GM18909 (cell line): ENCODE measurements around the gene FURIN.
"Not testable (repeated sequence)": the region's sequence is repeated elsewhere in the genome, so short reads cannot be mapped to it uniquely, and the experiment has no call there.

Experiments used
- ATAC-seq: cut with Tn5 transposase; IDR thresholded peaks from one replicate; pipeline ENCODE4 v1.9.1; 2021; ENCODE audit warnings: mild to moderate bottlenecking; ENCODE audit not compliant: unreplicated experiment, poor library complexity

FURIN gene

DNA sequence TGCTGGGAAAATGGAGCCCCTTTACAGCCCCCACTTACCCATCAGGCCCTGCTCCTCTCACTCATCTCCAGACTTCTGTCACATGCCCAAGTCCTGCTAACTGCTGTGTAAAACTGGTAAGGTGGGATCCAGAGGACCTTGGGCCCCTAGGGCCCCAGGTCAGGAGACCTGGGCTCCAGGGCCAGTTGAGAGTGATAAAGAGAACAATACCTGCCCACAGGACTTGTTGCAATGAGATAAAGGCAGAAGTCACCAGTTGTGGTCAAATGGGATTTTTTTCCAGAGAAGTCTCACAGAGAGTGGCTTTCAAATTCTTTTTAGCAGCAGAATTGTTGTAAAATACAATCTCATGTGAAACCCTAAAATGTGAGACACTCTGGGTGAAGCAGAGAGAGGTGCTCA lies 753 bp downstream of the FURIN start:
- no peak for ATAC-seq

DNA sequence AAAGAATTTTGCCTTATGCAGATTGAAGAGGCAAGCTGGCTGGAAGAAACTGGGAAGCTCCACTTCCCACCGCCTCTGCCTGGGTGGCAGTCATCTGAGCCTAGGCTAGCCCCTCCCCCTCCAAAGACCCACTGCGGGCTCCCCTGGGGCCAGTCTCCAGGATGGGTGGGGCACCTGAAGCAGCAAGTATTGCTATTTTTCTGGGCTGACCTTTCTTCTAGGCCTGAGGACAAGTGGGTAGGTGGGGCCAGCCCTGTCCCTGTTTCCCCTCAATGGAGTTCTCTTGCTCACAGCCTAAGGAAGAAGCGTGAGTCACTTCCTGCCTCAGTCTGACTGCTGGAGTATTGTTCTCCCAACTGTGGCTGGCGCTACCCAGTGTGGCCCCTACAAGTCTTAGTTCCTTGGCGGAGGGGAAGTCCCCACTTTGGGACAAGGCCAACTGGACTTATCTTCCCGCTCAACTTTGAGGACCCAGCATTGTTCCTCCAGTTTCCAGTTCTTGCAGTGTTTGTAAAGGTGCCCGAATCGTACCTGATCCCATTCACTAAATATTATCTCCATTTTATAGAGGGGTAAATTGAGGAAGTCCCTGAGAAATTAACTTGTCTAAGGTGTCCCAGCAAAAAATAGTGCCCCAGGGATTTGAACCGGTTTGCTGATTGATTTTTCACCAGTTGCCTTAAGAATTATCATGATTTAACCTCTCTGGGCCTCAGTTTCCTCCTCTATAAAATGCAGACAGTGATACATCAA lies 1.4 kb downstream of the FURIN start:
- ATAC-seq, result no peak

DNA sequence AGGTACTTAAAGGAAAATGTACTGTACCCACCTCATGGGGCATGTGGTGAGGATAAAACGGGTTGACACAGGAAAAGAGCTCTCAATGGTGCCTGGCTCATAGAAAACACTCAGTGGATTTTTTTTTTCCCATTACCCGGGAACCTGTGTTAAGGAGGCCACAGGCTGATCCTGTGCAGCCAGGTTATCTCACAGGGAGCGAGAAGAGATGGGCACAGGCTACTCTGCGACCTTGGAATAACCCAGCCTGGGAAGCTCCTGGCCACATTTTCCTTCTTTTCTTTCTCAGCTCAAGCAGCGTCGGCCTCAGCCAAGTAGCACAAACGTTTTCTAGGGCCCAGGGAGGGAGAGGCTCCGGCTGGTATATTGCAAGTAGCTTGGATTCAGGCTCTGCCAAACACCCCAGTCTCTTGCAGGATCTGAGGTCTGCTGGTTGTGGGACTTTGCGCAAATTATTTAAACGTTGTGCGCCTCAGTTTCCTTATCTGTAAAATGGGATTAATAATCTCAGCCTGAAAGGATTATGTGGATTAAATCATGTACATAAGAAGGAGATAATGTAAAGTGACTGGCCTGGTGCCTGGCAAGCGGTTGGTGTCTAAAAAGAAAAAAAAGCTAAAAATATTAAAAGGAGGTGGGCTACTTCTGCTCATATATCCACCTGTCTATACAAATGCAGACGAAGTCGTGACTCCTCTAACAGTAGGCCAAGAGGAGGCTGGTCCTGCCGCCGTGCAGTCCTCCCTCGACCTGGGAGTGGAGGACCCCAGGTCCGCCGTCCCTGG lies 2.2 kb downstream of the FURIN start:
- peak; percentile 3 for ATAC-seq

DNA sequence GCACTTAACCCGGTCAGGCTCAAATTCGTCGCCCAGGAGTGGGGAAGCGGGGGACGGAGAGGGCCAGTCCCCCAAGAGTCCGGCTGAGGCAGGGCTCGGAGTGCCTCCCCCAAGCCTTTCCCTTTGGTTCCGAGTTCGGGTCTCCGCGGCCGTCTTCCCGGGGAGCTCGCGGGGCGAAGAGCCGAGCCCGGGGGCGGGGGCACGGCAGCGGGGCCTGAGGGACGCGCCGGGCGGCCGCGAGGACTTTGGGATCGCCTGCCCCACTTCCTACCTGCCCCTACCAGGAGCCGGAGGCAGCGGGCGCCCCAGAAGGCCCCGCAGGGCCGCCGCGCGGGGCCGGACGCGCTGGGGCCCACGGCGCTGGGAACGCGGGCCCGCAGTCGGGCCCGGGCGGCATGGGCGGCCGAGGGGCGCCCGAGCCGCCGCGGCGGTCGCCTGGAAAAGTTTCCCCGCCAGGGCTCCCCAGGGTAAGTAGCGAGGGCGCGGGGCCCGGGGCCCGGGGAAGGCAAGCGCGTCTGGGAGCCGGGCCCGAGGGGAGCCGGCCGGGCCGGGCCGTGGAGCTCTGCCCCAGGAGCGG lies 2.8 kb downstream of the FURIN start:
- ATAC-seq, result peak; percentile 36

DNA sequence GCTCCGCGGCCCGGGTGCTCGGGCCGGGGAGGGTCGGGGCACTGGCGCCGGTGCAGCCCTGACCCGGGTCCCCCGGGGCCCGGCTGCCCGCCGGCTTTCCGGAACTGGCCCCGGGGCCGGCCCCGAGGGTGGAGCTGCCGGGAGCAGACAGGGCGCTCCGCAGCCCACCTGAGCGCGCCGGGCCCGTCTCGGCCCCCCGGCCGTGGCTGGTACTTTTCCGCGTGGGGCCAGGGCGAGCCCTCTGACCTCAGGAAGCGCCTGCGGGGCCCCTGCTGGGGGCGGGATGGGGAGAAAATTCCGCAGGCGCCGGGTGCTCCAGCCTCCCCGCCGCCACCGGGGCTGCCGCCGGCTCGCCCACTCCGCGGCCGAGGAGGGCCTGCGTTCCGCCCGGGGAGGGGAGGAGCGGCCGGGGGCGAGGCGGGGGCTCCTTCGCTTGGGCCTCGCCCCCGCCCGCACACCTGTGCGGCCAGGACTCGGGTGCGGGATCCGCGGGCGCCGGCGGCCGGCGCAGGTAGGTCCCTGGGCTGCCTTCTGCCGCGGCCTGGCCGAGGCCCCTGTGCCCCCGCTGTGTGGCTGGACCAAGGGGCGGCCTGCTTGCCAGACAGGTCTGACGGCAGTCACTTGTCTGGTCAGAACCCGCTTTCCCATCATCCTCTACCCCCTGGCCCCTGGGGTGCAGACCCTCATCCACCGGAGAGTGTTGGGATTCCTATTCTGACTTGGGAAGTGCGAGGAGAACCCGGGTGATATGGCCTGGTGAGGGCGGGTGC lies 3.5 kb downstream of the FURIN start:
- peak; percentile 34 for ATAC-seq

- ATAC-seq, result peak; percentile 5
Measured at GRCh38 chr15:90872486-90873184, 4.2 kb downstream of the FURIN start.

DNA sequence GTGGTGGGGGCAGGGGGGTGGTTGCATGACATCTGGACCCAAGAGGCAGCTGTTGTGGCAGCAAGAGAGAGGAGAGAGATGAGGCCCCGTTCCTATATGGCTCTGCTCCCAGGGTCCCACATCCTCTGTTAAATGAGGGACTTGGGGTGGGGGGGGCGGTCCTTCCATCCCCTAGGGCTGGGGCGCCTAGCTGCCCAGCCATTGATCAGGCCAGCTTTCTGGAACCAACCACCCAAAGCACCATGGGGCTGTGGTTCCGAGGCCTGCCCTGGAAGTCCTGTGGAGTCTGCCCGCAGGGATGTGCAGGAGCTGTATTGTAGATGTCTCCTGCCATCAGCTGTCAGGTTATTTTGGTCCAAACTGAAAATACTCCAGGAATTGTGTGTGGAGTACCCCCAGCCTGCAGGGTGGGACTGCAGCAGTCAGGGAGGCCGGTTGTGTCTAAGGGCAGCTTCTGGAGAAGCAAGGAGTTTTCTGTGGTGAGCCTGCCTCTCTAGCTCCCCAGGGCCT lies 5.2 kb downstream of the FURIN start:
- no peak for ATAC-seq

GRCh38 chr15:90873998-90874605 lies 5.7 kb downstream of the FURIN start:
- no peak for ATAC-seq

- not testable (repeated sequence) for ATAC-seq
Measured at GRCh38 chr15:90874986-90875385, 6.6 kb downstream of the FURIN start.

GRCh38 chr15:90875549-90875981 lies 7.2 kb downstream of the FURIN start:
- no peak for ATAC-seq

- ATAC-seq, result no peak
Measured at GRCh38 chr15:90876046-90876445, 7.7 kb downstream of the FURIN start.

DNA sequence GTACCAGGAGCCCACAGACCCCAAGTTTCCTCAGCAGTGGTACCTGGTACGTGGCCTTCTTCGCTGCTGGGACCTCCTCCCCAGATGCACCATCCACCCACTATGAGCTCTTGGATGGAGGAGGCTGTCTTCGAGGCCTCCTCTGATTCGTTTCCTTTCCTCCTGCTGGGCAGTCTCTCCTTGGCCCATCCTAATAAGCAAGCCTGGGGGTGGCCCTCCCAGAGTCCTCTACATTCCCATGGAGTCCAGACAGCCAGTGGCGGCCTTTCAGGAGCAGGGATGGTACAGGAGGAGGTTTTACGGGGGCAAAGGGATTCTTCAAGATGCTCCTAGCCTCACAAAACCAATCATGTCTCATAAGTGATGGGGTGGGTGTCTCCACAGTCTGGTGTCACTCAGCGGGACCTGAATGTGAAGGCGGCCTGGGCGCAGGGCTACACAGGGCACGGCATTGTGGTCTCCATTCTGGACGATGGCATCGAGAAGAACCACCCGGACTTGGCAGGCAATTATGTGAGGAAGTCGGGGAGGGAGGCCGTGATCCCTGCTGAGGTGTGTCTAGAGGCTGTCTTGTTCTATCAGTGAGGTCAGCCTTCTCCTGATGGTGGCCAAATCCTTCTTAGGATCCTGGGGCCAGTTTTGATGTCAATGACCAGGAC lies 8.3 kb downstream of the FURIN start:
- no peak for ATAC-seq

GRCh38 chr15:90877315-90877714 lies 8.9 kb downstream of the FURIN start:
- ATAC-seq, result no peak

DNA sequence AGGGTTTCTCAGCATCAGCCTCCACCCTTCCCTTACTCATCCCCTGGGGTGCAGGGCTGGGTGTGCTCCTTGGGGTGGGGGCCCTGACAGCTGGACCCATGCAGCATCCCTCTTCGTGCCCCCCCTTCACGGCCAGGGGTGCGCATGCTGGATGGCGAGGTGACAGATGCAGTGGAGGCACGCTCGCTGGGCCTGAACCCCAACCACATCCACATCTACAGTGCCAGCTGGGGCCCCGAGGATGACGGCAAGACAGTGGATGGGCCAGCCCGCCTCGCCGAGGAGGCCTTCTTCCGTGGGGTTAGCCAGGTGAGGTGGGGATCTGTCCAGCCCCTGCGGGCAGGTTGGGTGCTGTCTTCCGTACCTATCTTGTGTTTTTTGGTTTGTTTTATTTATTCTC lies 9.6 kb downstream of the FURIN start:
- ATAC-seq, result no peak

DNA sequence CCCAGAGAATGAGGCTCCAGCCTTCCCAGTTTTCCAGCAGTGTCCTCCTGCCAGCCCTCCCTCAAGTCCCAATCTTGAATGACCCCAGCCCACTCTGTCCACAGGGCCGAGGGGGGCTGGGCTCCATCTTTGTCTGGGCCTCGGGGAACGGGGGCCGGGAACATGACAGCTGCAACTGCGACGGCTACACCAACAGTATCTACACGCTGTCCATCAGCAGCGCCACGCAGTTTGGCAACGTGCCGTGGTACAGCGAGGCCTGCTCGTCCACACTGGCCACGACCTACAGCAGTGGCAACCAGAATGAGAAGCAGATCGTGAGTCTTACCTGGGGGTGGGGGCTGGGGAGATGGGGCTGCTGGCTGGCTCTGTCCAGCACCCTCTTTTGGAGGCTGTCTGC lies 10.3 kb downstream of the FURIN start:
- ATAC-seq, result no peak

GRCh38 chr15:90879730-90880366 lies 11.5 kb downstream of the FURIN start:
- ATAC-seq, result no peak

DNA sequence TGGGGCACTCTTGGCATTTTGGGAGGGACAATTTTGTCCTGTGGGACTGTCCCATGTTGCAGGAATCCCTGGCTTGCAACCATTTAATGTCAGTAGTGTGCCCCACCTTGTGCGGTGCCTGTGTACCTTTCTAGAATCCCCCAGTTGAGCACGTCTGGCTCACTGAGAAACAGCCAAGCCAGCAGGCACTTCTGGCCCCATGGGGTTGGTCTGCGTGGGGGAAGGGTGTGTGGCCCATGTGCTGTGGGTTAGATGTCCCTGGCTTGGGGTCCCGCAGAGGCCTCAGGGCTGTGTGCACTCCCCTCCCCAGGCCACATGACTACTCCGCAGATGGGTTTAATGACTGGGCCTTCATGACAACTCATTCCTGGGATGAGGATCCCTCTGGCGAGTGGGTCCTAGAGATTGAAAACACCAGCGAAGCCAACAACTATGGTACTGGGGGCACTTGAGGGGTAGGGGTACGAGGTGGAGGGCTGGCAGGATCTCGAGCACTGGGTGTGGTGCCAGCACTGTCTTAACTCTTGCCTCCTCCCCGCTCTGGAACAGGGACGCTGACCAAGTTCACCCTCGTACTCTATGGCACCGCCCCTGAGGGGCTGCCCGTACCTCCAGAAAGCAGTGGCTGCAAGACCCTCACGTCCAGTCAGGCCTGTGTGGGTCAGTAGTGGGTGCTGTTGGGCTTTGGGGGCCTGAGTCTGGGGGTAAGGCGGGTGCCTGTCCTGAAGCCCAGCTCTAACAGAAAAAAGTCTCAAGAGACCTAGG lies 12.2 kb downstream of the FURIN start:
- no peak for ATAC-seq
